GM21723 (cell line): ENCODE data around the gene NAALADL1.
"Not testable (repeated sequence)": the region's sequence is repeated elsewhere in the genome, so short reads cannot be mapped to it uniquely, and the experiment has no call there.

ENCODE experiments used
- ATAC-seq: cut with Tn5 transposase; IDR thresholded peaks from one replicate; pipeline ENCODE4 v1.9.1; 2021; ENCODE audit warnings: mild to moderate bottlenecking, moderate library complexity; ENCODE audit not compliant: unreplicated experiment

The NAALADL1 gene

GRCh38 chr11:65017937-65018336 is 40.4 kb downstream of the NAALADL1 start:
- no peak for ATAC-seq

GRCh38 chr11:65016705-65017104 is 41.6 kb downstream of the NAALADL1 start:
- no peak for ATAC-seq

GRCh38 chr11:65014726-65015227 is 43.6 kb downstream of the NAALADL1 start:
- no peak for ATAC-seq

GRCh38 chr11:65013888-65014725 is 44.2 kb downstream of the NAALADL1 start, which contains the start of gene ARL2:
TSS of gene ARL2 (plus strand) at chr11:65014160. CDS start at chr11:65014208, 48 bp downstream.
- ATAC-seq = peak; percentile 64

GRCh38 chr11:65013130-65013887 is 45.0 kb downstream of the NAALADL1 start:
- ATAC-seq = peak; percentile 76

- ATAC-seq = no peak
Measured at GRCh38 chr11:65008873-65009272, 49.5 kb downstream of the NAALADL1 start.

GRCh38 chr11:65008016-65008415 is 50.3 kb downstream of the NAALADL1 start:
- no peak for ATAC-seq

GRCh38 chr11:65003968-65004367 is 54.4 kb downstream of the NAALADL1 start:
- ATAC-seq = not testable (repeated sequence)

GRCh38 chr11:65003282-65003681 is 55.1 kb downstream of the NAALADL1 start:
- ATAC-seq = no peak

GRCh38 chr11:65002706-65003105 is 55.6 kb downstream of the NAALADL1 start:
- no peak for ATAC-seq

GRCh38 chr11:64999478-64999877 is 58.9 kb downstream of the NAALADL1 start:
- ATAC-seq = no peak

- ATAC-seq = no peak
Measured at GRCh38 chr11:64998690-64999431, 59.5 kb downstream of the NAALADL1 start.

GRCh38 chr11:64998141-64998540 is 60.2 kb downstream of the NAALADL1 start:
- ATAC-seq = no peak

- ATAC-seq = no peak
Measured at GRCh38 chr11:64996710-64997380, 61.5 kb downstream of the NAALADL1 start, which contains the start of gene BATF2. TSS of gene BATF2 (minus strand) at chr11:64996971. CDS start at chr11:64996914, 57 bp downstream.

GRCh38 chr11:64996327-64996709 is 62.0 kb downstream of the NAALADL1 start:
- no peak for ATAC-seq
